ENCODE results near the gene DNAJC30. TPM values are rescaled to one million over a fixed set of nuclear protein-coding genes. Genes with fewer than 3 reads are reported as not detected.
A peak's percentile ranks its signal among the peaks of the same experiment; 100 is the strongest.

DNAJC30 gene
- total RNA-seq, 1 experiment from 2014 or later = 15.9 TPM

- Mint-ChIP-seq H3K27me3 (ENCODE audit: insufficient read depth, unreplicated experiment) (peaks cover 6% of the 10 kb centered on the region), H3K4me3 (ENCODE audit: unreplicated experiment) (peak overlapping the region; percentile 79), H3K4me1 (ENCODE audit: low read depth, unreplicated experiment) (peaks cover 17% of the 10 kb centered on the region), H3K36me3 (ENCODE audit: insufficient read depth, unreplicated experiment) (no peaks in the 10 kb centered on the region), H3K27ac (ENCODE audit: unreplicated experiment) (peak overlapping the region; percentile 56), H3K9me3 (ENCODE audit: unreplicated experiment) (no peaks in the 10 kb centered on the region)
- no peaks in the 10 kb centered on the region for H3K27me3 ChIP-seq (replicated peaks; ENCODE audit: control insufficient read depth, insufficient read depth, low read length)
- CTCF ChIA-PET = no interaction called here
- no peaks in the 10 kb centered on the region for H3K9me3 ChIP-seq
- intact Hi-C loops (cut with micrococcal nuclease; ENCODE audit: unreplicated experiment) = no loop called here
- no peak for TF ChIP-seq CTCF (IDR thresholded peaks at IDR 0.05; ENCODE audit: insufficient read depth in 1 of 2, low read depth in 1 of 2, low read length in 1 of 2, severe bottlenecking in 1 of 2, unreplicated experiment in 1 of 2)
- POLR2A ChIA-PET = no interaction called here
- no peak for DNase-seq
- peak overlapping the region; percentile 53 for H3K4me3 ChIP-seq (ENCODE audit: low read depth, low read length)
- no TSS peak for BruUV-seq (replicated peaks)
- no peaks in the 10 kb centered on the region; the same call in 1 of the 2 replicates for H3K4me1 ChIP-seq
- H3K36me3 ChIP-seq (ENCODE audit: control insufficient read depth, insufficient read depth, low read length) = no peaks in the 10 kb centered on the region
Observed at GRCh38 chr7:73648593-73649332, 34.5 kb downstream of the DNAJC30 start.

GRCh38 chr7:73647725-73648592, 35.3 kb downstream of the DNAJC30 start:
- peak in 1 of 2 experiments; percentile 12 for TF ChIP-seq CTCF (IDR thresholded peaks at IDR 0.05; ENCODE audit: insufficient read depth in 1 of 2, low read depth in 1 of 2, low read length in 1 of 2, severe bottlenecking in 1 of 2, unreplicated experiment in 1 of 2)
- POLR2A ChIA-PET = no interaction called here
- peak overlapping the region; percentile 53 for H3K4me3 ChIP-seq (ENCODE audit: low read depth, low read length)
- no peaks in the 10 kb centered on the region for H3K9me3 ChIP-seq
- no peaks in the 10 kb centered on the region; the same call in 1 of the 2 replicates for H3K4me1 ChIP-seq
- no peaks in the 10 kb centered on the region for H3K36me3 ChIP-seq (ENCODE audit: control insufficient read depth, insufficient read depth, low read length)
- Mint-ChIP-seq H3K4me3 (ENCODE audit: unreplicated experiment) (peak overlapping the region; percentile 79), H3K9me3 (ENCODE audit: unreplicated experiment) (no peaks in the 10 kb centered on the region), H3K27ac (ENCODE audit: unreplicated experiment) (peak overlapping the region; percentile 56), H3K4me1 (ENCODE audit: low read depth, unreplicated experiment) (peaks cover 17% of the 10 kb centered on the region), H3K27me3 (ENCODE audit: insufficient read depth, unreplicated experiment) (peaks cover 6% of the 10 kb centered on the region), H3K36me3 (ENCODE audit: insufficient read depth, unreplicated experiment) (no peaks in the 10 kb centered on the region)
- intact Hi-C loops (cut with micrococcal nuclease; ENCODE audit: unreplicated experiment) = loop anchor here (2.0 kb wide), 1 partner anchor 77 kb away; no protein-coding TSS in a partner anchor
- DNase-seq = peak; percentile 84 to 85
- H3K27me3 ChIP-seq (replicated peaks; ENCODE audit: control insufficient read depth, insufficient read depth, low read length) = no peaks in the 10 kb centered on the region
- BruUV-seq (replicated peaks) = no TSS peak
- CTCF ChIA-PET = no interaction called here
